Caco-2 (cell line): ENCODE results near the gene TMEM218. TPM values are rescaled to one million over a fixed set of nuclear protein-coding genes. Genes with fewer than 3 reads are reported as not detected.

ENCODE experiments used
- BruUV-seq: library from RNA; stranded (reverse); fragments of 400-500 nt; replicated peaks from 2 replicates; lab custom pipeline; 2021; lab: Mats Ljungman, UMichigan
- CTCF ChIA-PET: fragments of 300-600 bp; sonication (Branson Sonifier 250); formaldehyde crosslinking; loops from one replicate; lab custom pipeline; 2022; ENCODE audit warnings: antibody characterized with exemption; lab: Charles Lee
- POLR2A ChIA-PET: fragments of 300-600 bp; sonication (Branson Sonifier 250); formaldehyde crosslinking; loops from one replicate; lab custom pipeline; 2022; ENCODE audit warnings: antibody characterized with exemption; lab: Charles Lee
- DNase-seq, 2 experiments: peaks; one replicate each; pipeline versions ENCODE4 v3.0.0 to v3.0.0-alpha.2; 2020 to 2022
- H3K27me3 ChIP-seq: replicated peaks from 2 replicates; pipeline ENCODE4 v1.6.0; 2011; ENCODE audit warnings: low read length; ENCODE audit not compliant: control insufficient read depth, insufficient read depth
- H3K36me3 ChIP-seq: 2 replicates; pipeline ENCODE4 v1.5.1; 2011; ENCODE audit warnings: low read length; ENCODE audit not compliant: control insufficient read depth, insufficient read depth
- H3K4me1 ChIP-seq: fragments of 250-450 bp; sonication (Bioruptor Pico); 2 replicates; pipeline ENCODE4 v1.5.1; 2020; ENCODE audit warnings: mild to moderate bottlenecking
- H3K4me3 ChIP-seq: 2 replicates; pipeline ENCODE4 v1.5.1; 2011; ENCODE audit warnings: low read depth, mild to moderate bottlenecking, control low read depth, low read length
- H3K9me3 ChIP-seq: fragments of 250-450 bp; sonication (Bioruptor Pico); 2 replicates; pipeline ENCODE4 v1.5.1; 2020; ENCODE audit warnings: mild to moderate bottlenecking, moderate library complexity
- H3K27ac Mint-ChIP-seq: one replicate; pipeline ENCODE4 v1.8.0; 2022; ENCODE audit warnings: mixed read lengths; ENCODE audit not compliant: unreplicated experiment
- H3K27me3 Mint-ChIP-seq: one replicate; pipeline ENCODE4 v1.8.0; 2022; ENCODE audit warnings: mixed read lengths; ENCODE audit not compliant: insufficient read depth, unreplicated experiment
- H3K36me3 Mint-ChIP-seq: one replicate; pipeline ENCODE4 v1.8.0; 2022; ENCODE audit warnings: mild to moderate bottlenecking, mixed read lengths; ENCODE audit not compliant: insufficient read depth, unreplicated experiment
- H3K4me1 Mint-ChIP-seq: one replicate; pipeline ENCODE4 v1.8.0; 2022; ENCODE audit warnings: low read depth, mixed read lengths; ENCODE audit not compliant: unreplicated experiment
- H3K4me3 Mint-ChIP-seq: one replicate; pipeline ENCODE4 v1.8.0; 2022; ENCODE audit warnings: mild to moderate bottlenecking, moderate library complexity, mixed read lengths; ENCODE audit not compliant: unreplicated experiment
- H3K9me3 Mint-ChIP-seq: one replicate; pipeline ENCODE4 v1.8.0; 2022; ENCODE audit warnings: mixed read lengths; ENCODE audit not compliant: unreplicated experiment
- intact Hi-C: fragments of 100-400 bp; cut with micrococcal nuclease; formaldehyde crosslinking; loops from one replicate; pipeline ENCODE4 v1.10.0; 2022; ENCODE audit not compliant: unreplicated experiment
- total RNA-seq: library from RNA; stranded (reverse); gene quantifications from 2 replicates; pipeline ENCODE4 v1.2.3, GENCODE V29; 2022
- TF ChIP-seq, protein P1 (sequence below), 2 experiments: fragments of 200-600 bp in 1 of 2; IDR thresholded peaks; 1 replicate in 1 of 2; 2 replicates in 1 of 2; pipeline versions ENCODE4 v1.5.1 to v1.8.0; 2011 to 2022; ENCODE audit warnings: antibody characterized with exemption in 1 of 2, control low read depth in 1 of 2, inconsistent platforms in 1 of 2, low read depth in 1 of 2, low read length in 1 of 2, mild to moderate bottlenecking in 1 of 2, moderate library complexity in 1 of 2; ENCODE audit not compliant: insufficient read depth in 1 of 2, severe bottlenecking in 1 of 2, unreplicated experiment in 1 of 2

TMEM218 gene
- total RNA-seq, 1 experiment from 2014 or later, result 20.3 TPM

DNA sequence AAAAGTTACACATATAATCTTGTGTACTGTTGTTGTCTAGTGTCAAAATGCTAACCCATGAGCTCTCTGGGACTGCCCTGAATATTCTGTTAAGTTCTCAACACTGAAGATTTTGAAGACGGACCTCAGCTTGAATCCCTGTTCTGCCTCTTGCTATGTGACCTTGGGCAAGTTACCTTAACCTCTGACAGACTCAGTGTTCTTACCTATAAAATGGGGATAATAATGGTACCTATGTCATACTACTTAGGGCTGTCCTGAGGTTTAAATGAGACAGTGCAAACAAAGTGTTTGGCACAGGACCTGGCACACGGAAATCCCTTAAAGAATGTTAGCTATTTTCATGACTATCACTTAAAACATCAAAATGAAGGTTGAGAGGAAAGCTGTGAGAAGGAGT is 11.3 kb downstream of the TMEM218 start:
- Mint-ChIP-seq H3K4me1 (peaks cover 16% of the 10 kb centered on the region), H3K4me3 (no peak overlapping the region), H3K36me3 (peaks cover 16% of the 10 kb centered on the region), H3K9me3 (no peaks in the 10 kb centered on the region), H3K27me3 (no peaks in the 10 kb centered on the region), H3K27ac (no peak overlapping the region)
- no TSS peak for BruUV-seq
- CTCF ChIA-PET, result interaction anchor here (0.6 kb wide), 1 partner anchor 21 kb away, joined by 4 read pairs; no protein-coding TSS in a partner anchor
- Histone ChIP-seq H3K36me3 (no peaks in the 10 kb centered on the region), H3K4me3 (no peak overlapping the region), H3K9me3 (no peaks in the 10 kb centered on the region), H3K4me1 (peaks cover 21% of the 10 kb centered on the region), H3K27me3 (no peaks in the 10 kb centered on the region)
- DNase-seq, result no peak
- TF ChIP-seq, protein P1, sequence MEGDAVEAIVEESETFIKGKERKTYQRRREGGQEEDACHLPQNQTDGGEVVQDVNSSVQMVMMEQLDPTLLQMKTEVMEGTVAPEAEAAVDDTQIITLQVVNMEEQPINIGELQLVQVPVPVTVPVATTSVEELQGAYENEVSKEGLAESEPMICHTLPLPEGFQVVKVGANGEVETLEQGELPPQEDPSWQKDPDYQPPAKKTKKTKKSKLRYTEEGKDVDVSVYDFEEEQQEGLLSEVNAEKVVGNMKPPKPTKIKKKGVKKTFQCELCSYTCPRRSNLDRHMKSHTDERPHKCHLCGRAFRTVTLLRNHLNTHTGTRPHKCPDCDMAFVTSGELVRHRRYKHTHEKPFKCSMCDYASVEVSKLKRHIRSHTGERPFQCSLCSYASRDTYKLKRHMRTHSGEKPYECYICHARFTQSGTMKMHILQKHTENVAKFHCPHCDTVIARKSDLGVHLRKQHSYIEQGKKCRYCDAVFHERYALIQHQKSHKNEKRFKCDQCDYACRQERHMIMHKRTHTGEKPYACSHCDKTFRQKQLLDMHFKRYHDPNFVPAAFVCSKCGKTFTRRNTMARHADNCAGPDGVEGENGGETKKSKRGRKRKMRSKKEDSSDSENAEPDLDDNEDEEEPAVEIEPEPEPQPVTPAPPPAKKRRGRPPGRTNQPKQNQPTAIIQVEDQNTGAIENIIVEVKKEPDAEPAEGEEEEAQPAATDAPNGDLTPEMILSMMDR (IDR thresholded peaks at IDR 0.05; ENCODE audit: insufficient read depth in 1 of 2, low read depth in 1 of 2, low read length in 1 of 2, severe bottlenecking in 1 of 2, unreplicated experiment in 1 of 2), result no peak
- POLR2A ChIA-PET, result no interaction called here
- intact Hi-C loops, result no loop called here

DNA sequence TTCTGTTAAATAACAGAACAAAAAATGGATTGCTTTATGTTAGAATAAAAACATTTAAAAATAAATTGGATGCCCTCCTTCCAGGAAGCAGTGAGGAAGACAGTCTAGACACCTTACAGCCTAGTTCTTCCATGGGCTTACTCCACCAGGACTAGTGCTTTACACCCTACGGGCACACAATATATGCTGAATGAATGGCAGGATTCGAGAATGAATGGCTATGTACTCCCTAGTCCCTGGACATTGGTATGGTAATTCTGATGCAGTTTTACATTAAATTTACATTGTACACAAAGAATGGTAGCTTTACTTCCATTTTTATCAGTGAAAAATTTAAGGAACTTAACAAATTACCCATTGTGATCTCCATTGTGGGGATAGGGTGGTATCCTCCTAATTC is 16.7 kb downstream of the TMEM218 start:
- no peaks in the 10 kb centered on the region for H3K27me3 ChIP-seq
- H3K4me3 Mint-ChIP-seq, result no peak overlapping the region
- CTCF ChIA-PET, result interaction anchor here (1.3 kb wide), 1 partner anchor 17 kb away, joined by 3 read pairs; the partner anchor contains the start of gene TMEM218
- POLR2A ChIA-PET, result no interaction called here
- TF ChIP-seq, protein P1 (IDR thresholded peaks at IDR 0.05; ENCODE audit: insufficient read depth in 1 of 2, low read depth in 1 of 2, low read length in 1 of 2, severe bottlenecking in 1 of 2, unreplicated experiment in 1 of 2), result no peak
- H3K36me3 ChIP-seq, result no peaks in the 10 kb centered on the region
- DNase-seq, result no peak
- H3K9me3 ChIP-seq, result no peaks in the 10 kb centered on the region
- H3K4me1 Mint-ChIP-seq, result peaks cover 35% of the 10 kb centered on the region
- no TSS peak for BruUV-seq
- H3K4me3 ChIP-seq, result no peak overlapping the region
- H3K27ac Mint-ChIP-seq, result no peak overlapping the region
- intact Hi-C loops, result no loop called here
- H3K27me3 Mint-ChIP-seq, result no peaks in the 10 kb centered on the region
- peaks cover 9% of the 10 kb centered on the region for H3K36me3 Mint-ChIP-seq
- no peaks in the 10 kb centered on the region for H3K9me3 Mint-ChIP-seq
- peaks cover 40% of the 10 kb centered on the region for H3K4me1 ChIP-seq

DNA sequence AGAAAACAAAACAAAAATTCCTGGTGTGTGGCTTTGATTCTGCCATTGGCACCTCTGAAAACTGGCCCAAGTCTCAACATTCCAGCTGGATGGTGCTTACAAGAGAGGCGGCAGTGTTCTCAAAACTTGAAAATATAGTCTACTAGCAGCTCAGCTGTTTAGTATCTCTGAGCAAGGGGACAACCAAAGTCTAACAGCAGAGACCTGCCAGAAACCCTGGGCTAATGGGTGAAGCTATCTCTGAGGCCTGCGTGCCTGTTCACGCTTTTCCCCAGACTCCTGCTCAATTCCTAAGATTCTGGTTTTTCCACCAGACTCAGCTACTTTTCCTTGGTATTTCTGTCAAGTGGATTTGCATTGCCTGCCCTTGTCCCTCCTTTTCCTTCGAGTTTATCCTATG is 17.9 kb downstream of the TMEM218 start:
- BruUV-seq, result no TSS peak
- Mint-ChIP-seq H3K36me3 (peaks cover 9% of the 10 kb centered on the region), H3K27me3 (no peaks in the 10 kb centered on the region), H3K4me1 (peaks cover 35% of the 10 kb centered on the region), H3K9me3 (no peaks in the 10 kb centered on the region), H3K4me3 (no peak overlapping the region), H3K27ac (no peak overlapping the region)
- Histone ChIP-seq H3K4me3 (no peak overlapping the region), H3K9me3 (no peaks in the 10 kb centered on the region), H3K36me3 (no peaks in the 10 kb centered on the region), H3K27me3 (no peaks in the 10 kb centered on the region), H3K4me1 (peaks cover 40% of the 10 kb centered on the region)
- POLR2A ChIA-PET, result no interaction called here
- intact Hi-C loops, result no loop called here
- CTCF ChIA-PET, result interaction anchor here (1.3 kb wide), 1 partner anchor 18 kb away, joined by 3 read pairs; the partner anchor contains the start of gene TMEM218
- TF ChIP-seq, protein P1 (IDR thresholded peaks at IDR 0.05; ENCODE audit: insufficient read depth in 1 of 2, low read depth in 1 of 2, low read length in 1 of 2, severe bottlenecking in 1 of 2, unreplicated experiment in 1 of 2), result no peak
- DNase-seq, result no peak
